ENCODE measurements around the gene NOTCH4. TPM values are rescaled to one million over a fixed set of nuclear protein-coding genes. Genes with fewer than 3 reads are reported as not detected.
"Not testable (repeated sequence)": the region's sequence is repeated elsewhere in the genome, so short reads cannot be mapped to it uniquely, and the experiment has no call there.

NOTCH4 gene
- total RNA-seq, 1 donor from 2014 or later: 4.9 TPM

DNA sequence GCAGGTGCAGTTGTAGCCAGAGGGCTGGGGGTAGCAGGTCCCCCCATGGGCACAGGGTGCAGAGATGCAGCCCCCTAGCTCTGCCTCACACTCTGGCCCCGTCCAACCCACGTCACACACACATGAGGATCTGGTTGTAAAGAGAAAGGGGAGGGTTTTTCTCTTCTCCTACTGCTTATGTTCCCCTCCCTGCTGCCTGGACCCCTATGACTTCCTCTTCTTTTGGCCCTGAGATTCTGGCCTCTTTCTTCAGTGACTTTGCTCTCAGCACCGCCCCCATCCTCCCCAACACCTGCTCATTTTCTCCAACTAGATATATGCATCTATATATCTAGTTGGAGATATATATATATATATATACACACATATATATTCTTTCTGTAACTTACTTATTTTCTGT, 9.7 kb downstream of the NOTCH4 start:
- Mint-ChIP-seq H3K27ac (ENCODE audit: unreplicated experiment) (no peak overlapping the region), H3K4me1 (ENCODE audit: low read depth, unreplicated experiment) (no peaks in the 10 kb centered on the region), H3K36me3 (ENCODE audit: unreplicated experiment) (peaks cover 3% of the 10 kb centered on the region), H3K9me3 (ENCODE audit: unreplicated experiment) (peaks cover 2% of the 10 kb centered on the region), H3K4me3 (ENCODE audit: unreplicated experiment) (no peak overlapping the region), H3K27me3 (ENCODE audit: unreplicated experiment) (peaks cover 8% of the 10 kb centered on the region)
- no peak for TF ChIP-seq CTCF (IDR thresholded peaks at IDR 0.05; ENCODE audit: partially characterized antibody, unreplicated experiment)
- no peak for DNase-seq

DNA sequence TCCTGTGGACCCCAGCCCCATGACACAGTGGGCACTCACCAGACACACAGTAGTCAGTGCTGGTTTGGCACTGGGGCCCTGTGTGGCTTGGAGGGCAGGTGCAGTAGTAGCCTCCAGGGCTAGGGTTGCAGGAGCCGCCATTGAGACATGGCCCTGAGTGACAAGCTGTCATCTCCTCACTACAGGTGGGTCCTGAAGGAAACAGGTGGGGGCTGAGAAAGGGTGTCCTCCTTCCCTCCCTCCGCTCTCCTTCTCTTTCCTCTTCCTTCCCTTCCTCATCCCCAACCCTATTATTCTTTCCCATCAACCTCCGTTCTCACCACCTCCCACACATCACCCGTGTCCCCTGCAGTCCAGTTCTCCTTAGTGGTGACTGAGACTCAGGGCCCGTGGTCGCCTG, 10.2 kb downstream of the NOTCH4 start:
- H3K27ac Mint-ChIP-seq (ENCODE audit: unreplicated experiment): no peak overlapping the region
- TF ChIP-seq CTCF (IDR thresholded peaks at IDR 0.05; ENCODE audit: partially characterized antibody, unreplicated experiment): no peak
- no peak for DNase-seq
- no peaks in the 10 kb centered on the region for H3K4me1 Mint-ChIP-seq (ENCODE audit: low read depth, unreplicated experiment)
- H3K36me3 Mint-ChIP-seq (ENCODE audit: unreplicated experiment): peaks cover 3% of the 10 kb centered on the region
- no peaks in the 10 kb centered on the region for H3K9me3 Mint-ChIP-seq (ENCODE audit: unreplicated experiment)
- peaks cover 8% of the 10 kb centered on the region for H3K27me3 Mint-ChIP-seq (ENCODE audit: unreplicated experiment)
- no peak overlapping the region for H3K4me3 Mint-ChIP-seq (ENCODE audit: unreplicated experiment)

- H3K27me3 Mint-ChIP-seq (ENCODE audit: unreplicated experiment): peaks cover 8% of the 10 kb centered on the region
- H3K4me3 Mint-ChIP-seq (ENCODE audit: unreplicated experiment): no peak overlapping the region
- no peaks in the 10 kb centered on the region for H3K36me3 Mint-ChIP-seq (ENCODE audit: unreplicated experiment)
- H3K4me1 Mint-ChIP-seq (ENCODE audit: low read depth, unreplicated experiment): no peaks in the 10 kb centered on the region
- no peaks in the 10 kb centered on the region for H3K9me3 Mint-ChIP-seq (ENCODE audit: unreplicated experiment)
- TF ChIP-seq CTCF (IDR thresholded peaks at IDR 0.05; ENCODE audit: partially characterized antibody, unreplicated experiment): no peak
- no peak for DNase-seq
- H3K27ac Mint-ChIP-seq (ENCODE audit: unreplicated experiment): no peak overlapping the region
Observed at GRCh38 chr6:32212076-32212760, 11.6 kb downstream of the NOTCH4 start.

GRCh38 chr6:32211432-32211831, 12.4 kb downstream of the NOTCH4 start:
- not testable (repeated sequence) for H3K36me3 Mint-ChIP-seq (ENCODE audit: unreplicated experiment); DNase-seq; H3K4me3 Mint-ChIP-seq (ENCODE audit: unreplicated experiment)

DNA sequence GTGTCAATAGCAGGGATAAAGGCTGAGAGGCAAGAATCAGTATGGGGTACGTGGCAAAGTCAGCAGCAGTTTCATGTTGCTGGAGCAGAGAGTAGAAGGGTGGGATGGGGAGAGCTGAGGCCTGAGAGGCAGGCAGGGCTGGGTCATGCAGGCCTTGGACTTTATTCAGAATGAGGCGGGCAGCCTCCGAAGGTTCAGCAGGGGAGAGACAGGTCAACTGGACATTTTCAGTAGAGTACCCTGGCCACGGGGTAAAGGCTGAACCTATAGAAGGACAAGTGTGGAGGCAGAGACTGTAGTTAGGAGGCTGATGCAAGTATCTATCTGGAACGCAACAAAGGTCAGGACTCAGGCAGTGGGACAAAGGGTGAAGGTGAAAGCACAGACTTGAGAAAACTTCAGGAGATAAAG, 13.7 kb downstream of the NOTCH4 start:
- Mint-ChIP-seq H3K27ac (ENCODE audit: unreplicated experiment) (no peak overlapping the region), H3K36me3 (ENCODE audit: unreplicated experiment) (no peaks in the 10 kb centered on the region), H3K27me3 (ENCODE audit: unreplicated experiment) (peaks cover 7% of the 10 kb centered on the region), H3K4me1 (ENCODE audit: low read depth, unreplicated experiment) (no peaks in the 10 kb centered on the region), H3K4me3 (ENCODE audit: unreplicated experiment) (no peak overlapping the region), H3K9me3 (ENCODE audit: unreplicated experiment) (peaks cover 3% of the 10 kb centered on the region)
- no peak for TF ChIP-seq CTCF (IDR thresholded peaks at IDR 0.05; ENCODE audit: partially characterized antibody, unreplicated experiment)
- no peak for DNase-seq

More at GRCh38 chr6:32211432-32211831, 12.4 kb downstream of the NOTCH4 start:
- H3K9me3 Mint-ChIP-seq (ENCODE audit: unreplicated experiment); H3K4me1 Mint-ChIP-seq (ENCODE audit: low read depth, unreplicated experiment); H3K27me3 Mint-ChIP-seq (ENCODE audit: unreplicated experiment); H3K27ac Mint-ChIP-seq (ENCODE audit: unreplicated experiment): not testable (repeated sequence)
